Measurements from ENCODE around the gene RARG. TPM values are rescaled to one million over a fixed set of nuclear protein-coding genes. Genes with fewer than 3 reads are reported as not detected.

RARG gene
- total and polyA plus RNA-seq, 9 donors, result 8.7 to 37.0 (median 25.8) TPM

- no peaks in the 10 kb centered on the region for H3K9me3 ChIP-seq
- DNase-seq, result peak; percentile 73 to 87 (median 83)
- WGBS, 3 donors, result 1% methylated on average over 46 to 51 of the region's 51 CpGs
- H3K4me1 ChIP-seq (ENCODE audit: insufficient read depth), result peaks cover 3% of the 10 kb centered on the region
- H3K27me3 ChIP-seq, result no peaks in the 10 kb centered on the region
- intact Hi-C loops (cut with DNase I), result loop anchor here in 2 of 4 donors (5.0 kb wide), 2 partner anchors 34 to 39 kb away; no protein-coding TSS in a partner anchor
- peak overlapping the region; percentile 60 to 74 for H3K27ac ChIP-seq
- TF ChIP-seq POLR2A (IDR thresholded peaks at IDR 0.05) (peak; percentile 24), CTCF (IDR thresholded peaks at IDR 0.05) (peak in 2 of 3 donors; percentile 20 to 38), EP300 (IDR thresholded peaks at IDR 0.05) (no peak)
- H3K36me3 ChIP-seq, result no peaks in the 10 kb centered on the region
- H3K4me3 ChIP-seq, result peak overlapping the region; percentile 76
Observed at GRCh38 chr12:53251477-53252348, 19.7 kb upstream of the RARG start.

GRCh38 chr12:53245286-53245685 is 13.3 kb upstream of the RARG start:
- 77 to 85% (median 78%) methylated on average over 3 of the region's 3 CpGs for WGBS, 3 donors
- intact Hi-C loops (cut with DNase I), result no loop called here
- TF ChIP-seq EP300 (IDR thresholded peaks at IDR 0.05) (no peak), CTCF (IDR thresholded peaks at IDR 0.05) (no peak), POLR2A (IDR thresholded peaks at IDR 0.05) (no peak)

GRCh38 chr12:53244337-53244736 is 12.3 kb upstream of the RARG start:
- no peak overlapping the region for H3K4me3 ChIP-seq
- H3K27ac ChIP-seq, result no peak overlapping the region
- H3K36me3 ChIP-seq, result no peaks in the 10 kb centered on the region
- no peak for TF ChIP-seq CTCF (IDR thresholded peaks at IDR 0.05)
- no peak for TF ChIP-seq POLR2A (IDR thresholded peaks at IDR 0.05)
- TF ChIP-seq EP300 (IDR thresholded peaks at IDR 0.05), result no peak
- intact Hi-C loops (cut with DNase I), result no loop called here
- H3K9me3 ChIP-seq, result no peaks in the 10 kb centered on the region
- DNase-seq, result no peak
- no peaks in the 10 kb centered on the region for H3K27me3 ChIP-seq
- 34 to 74% (median 44%) methylated on average over 1 of the region's 1 CpG for WGBS, 3 donors
- H3K4me1 ChIP-seq (ENCODE audit: insufficient read depth), result no peaks in the 10 kb centered on the region

More at GRCh38 chr12:53245286-53245685, 13.3 kb upstream of the RARG start:
- Histone ChIP-seq H3K36me3 (no peaks in the 10 kb centered on the region), H3K4me1 (ENCODE audit: insufficient read depth) (no peaks in the 10 kb centered on the region), H3K4me3 (no peak overlapping the region), H3K9me3 (no peaks in the 10 kb centered on the region), H3K27ac (no peak overlapping the region), H3K27me3 (no peaks in the 10 kb centered on the region)
- DNase-seq, result no peak

GRCh38 chr12:53241623-53242412 is 9.8 kb upstream of the RARG start:
- Histone ChIP-seq H3K4me3 (no peak overlapping the region), H3K27ac (no peak overlapping the region), H3K4me1 (ENCODE audit: insufficient read depth) (no peaks in the 10 kb centered on the region), H3K27me3 (no peaks in the 10 kb centered on the region), H3K36me3 (no peaks in the 10 kb centered on the region), H3K9me3 (no peaks in the 10 kb centered on the region)
- TF ChIP-seq CTCF (IDR thresholded peaks at IDR 0.05) (no peak), EP300 (IDR thresholded peaks at IDR 0.05) (no peak), POLR2A (IDR thresholded peaks at IDR 0.05) (no peak)
- 55 to 57% (median 57%) methylated on average over 11 of the region's 11 CpGs for WGBS, 3 donors
- intact Hi-C loops (cut with DNase I), result no loop called here
- DNase-seq, result no peak
